ENCODE measurements around the gene UBE2E2.

Gene UBE2E2

DNA sequence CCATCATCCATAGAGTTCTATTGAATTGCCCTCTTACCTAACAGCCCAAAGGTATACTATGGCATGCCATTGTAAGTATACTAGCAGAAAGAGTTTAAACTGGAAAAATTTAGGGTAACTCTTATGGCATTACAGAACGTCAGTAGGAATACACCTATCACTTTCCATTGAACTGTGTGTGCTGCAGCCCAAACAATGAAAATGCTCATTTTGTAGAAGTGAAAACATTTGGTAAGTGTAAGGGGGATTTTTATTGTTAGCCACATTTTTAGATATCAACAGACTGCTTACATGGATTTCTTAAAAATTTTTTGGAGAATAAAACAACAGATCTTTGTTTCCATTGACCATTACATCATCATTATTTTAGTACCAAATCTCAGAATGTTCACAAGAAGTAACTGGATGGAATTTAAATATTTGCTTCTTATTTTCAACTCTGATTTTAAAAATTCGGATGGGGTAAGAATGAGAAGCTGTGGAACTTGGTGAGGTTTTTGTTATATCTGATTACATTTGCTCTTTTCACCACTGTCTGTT lies 245.9 kb downstream of the UBE2E2 start:
- no peak for FAIRE-seq

DNA sequence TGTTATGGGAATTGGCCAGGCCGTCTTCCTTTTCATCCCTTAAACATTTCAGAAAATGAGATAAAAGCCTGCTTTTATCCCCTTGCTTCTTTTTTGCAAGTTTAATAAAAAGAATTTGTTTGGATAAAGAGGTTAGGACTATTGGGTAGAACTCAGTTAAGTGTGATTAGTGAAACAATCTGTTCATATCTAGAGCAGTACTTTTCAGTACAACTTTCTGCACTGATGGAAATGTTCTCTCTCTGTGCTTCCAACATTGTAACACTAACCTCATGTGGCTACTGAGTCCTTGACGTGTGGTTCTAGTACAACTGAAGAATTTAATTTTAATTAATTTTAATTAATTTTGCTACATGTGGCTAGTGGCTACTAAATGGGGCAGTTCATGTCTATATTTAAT lies 246.9 kb downstream of the UBE2E2 start:
- FAIRE-seq: no peak

- no peak for FAIRE-seq
These were observed 247.7 kb downstream of the UBE2E2 start for GRCh38 chr3:23450806-23451205.

DNA sequence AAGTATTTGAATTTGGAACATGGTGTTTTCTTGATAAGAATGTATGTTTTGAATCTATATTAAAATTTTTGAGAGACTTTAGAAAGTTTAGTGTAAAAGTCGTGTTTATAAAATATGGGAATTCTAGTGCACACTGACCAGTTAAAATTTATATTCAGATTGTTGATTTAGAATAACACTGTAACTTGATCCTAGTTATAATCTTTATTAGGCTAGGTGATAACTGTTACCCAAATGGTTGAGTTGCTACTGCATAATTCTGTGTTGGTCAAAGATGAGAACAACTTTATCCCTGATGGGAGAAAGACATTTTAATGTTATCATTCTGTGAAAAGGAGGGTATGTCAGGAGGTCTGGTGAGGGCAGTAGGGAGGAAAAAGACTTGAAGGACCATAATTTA lies 249.3 kb downstream of the UBE2E2 start:
- no peak for FAIRE-seq

- FAIRE-seq: no peak
These were observed 252.0 kb downstream of the UBE2E2 start for GRCh38 chr3:23455084-23455483.

GRCh38 chr3:23455775-23456174 lies 252.6 kb downstream of the UBE2E2 start:
- FAIRE-seq: no peak

GRCh38 chr3:23457697-23458096 lies 254.6 kb downstream of the UBE2E2 start:
- no peak for FAIRE-seq

GRCh38 chr3:23459465-23459864 lies 256.3 kb downstream of the UBE2E2 start:
- no peak for FAIRE-seq

DNA sequence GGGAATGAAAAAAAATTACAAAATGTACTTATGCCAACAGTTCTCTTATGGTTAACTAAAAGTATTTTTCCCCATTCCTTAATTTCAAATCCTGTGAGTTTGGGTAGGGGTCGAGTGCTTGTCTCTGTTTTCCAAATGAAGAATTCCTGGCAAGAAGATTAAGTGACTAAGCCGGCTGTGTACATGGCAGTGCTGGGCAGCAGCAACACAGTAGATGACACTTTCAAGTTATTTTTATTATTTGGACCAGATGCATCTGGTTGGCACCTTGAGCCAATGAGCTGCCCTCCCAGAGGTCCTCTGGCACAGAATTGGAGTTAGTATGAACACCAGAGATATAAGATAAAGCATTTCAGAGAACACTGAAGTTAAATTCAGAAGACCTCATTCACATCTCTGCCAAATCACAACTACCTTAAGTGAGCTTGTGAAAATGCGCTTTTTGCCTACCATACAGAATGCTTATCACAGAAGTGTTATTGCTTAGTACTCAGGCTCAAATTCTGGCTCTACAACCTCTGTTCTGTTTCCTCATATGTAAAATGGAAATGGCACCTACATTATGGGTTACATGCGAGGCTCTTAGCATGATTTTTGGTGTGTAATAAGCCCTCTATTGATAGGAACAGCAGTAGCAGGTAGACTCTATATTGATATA lies 256.9 kb downstream of the UBE2E2 start:
- no peak for FAIRE-seq

DNA sequence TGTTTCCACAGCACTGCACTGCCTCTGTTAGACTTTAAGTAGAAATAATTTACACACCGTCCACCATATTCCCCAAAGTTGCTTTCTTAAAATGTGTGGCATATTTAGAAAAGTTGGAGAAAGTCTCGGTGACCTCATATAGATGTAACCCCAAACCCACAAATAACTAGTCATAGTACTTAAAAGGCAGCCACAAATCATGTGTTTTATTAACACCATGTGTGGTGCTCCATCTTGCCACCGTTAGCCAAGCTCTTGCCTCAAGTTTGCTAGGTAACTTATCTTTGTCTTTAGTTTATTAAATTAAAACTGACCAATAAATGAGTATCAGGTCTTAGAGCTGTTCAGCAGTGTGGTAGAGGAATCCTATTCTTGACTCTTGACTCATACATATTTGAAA lies 257.9 kb downstream of the UBE2E2 start:
- no peak for FAIRE-seq

GRCh38 chr3:23463791-23464190 lies 260.7 kb downstream of the UBE2E2 start:
- no peak for FAIRE-seq

GRCh38 chr3:23465569-23465968 lies 262.4 kb downstream of the UBE2E2 start:
- FAIRE-seq: no peak

GRCh38 chr3:23468203-23468602 lies 265.1 kb downstream of the UBE2E2 start:
- FAIRE-seq: no peak

DNA sequence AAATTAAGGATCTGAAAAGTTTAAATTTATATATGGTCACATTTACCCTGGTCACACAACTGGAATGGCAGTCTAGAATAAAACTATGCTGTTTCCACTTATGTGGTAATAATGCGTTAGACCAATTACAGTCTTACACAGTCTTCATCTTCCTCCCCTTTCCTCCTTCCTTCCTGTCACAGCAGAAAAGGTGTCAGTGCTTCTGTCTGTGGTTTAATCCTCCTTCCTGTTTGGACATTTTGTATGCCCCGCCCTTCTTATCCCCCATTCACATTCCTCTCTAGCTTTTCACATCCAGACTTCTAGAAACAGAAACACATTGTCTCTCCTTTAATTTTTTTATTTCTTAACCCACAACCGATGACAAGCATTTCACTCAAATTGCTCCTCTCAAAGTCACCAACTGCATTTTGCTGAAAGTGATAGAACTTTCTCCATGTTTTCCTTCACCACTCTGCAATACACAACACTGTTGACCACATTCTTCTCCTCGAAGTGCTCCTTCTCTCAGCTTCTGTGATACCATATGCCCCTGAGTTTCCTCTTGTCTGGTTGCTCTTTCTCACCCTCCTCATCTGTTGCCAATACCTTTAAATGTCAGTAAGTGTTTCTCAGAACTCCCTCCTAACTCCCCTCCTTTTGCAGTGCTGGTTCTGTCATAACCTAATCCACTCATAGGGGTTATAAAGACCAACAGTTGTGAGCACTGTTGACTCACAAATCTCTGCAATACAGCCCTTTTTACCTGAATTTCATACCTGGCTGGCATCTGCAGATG lies 271.6 kb downstream of the UBE2E2 start:
- FAIRE-seq: no peak

DNA sequence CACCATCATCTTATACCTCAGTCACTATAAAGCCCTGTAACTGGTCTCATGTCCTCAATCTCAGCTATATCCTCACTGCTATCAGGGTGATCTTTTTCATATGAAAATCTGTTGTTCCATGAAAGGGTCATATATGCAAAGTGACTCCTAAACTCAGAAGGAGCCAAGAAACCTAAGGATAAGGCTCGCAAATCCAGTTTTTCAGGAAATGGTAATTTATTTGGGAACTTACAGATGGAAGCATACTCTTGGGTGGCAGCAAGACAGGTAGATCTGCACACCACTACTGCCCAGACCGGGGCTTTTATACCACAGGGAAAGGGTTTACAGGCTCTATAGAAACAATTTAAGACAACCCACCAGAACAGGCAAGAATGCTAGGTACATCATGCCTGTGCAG lies 272.3 kb downstream of the UBE2E2 start:
- no peak for FAIRE-seq

- FAIRE-seq: no peak
These were observed 275.9 kb downstream of the UBE2E2 start for GRCh38 chr3:23479026-23479425.

- FAIRE-seq: no peak
These were observed 276.6 kb downstream of the UBE2E2 start for GRCh38 chr3:23479615-23480328.

DNA sequence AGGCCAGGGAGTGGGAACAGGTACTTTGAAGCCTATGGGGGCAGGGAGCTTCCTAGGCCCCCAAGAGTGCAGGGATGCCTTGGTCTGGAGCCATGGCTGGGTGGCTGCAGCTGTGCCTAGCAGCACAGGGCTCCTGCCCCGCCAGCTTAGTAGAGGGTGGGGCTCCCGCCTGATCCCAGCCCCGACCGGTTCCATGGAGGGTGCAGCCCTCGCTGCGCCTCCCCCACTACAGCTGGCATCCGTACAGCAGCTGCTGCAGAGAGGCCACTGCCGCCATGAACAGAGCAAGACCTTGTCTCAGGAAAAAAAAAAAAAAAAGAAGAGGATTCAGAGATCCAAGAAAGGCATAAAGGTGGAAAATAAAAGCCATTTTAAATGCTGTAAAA lies 277.2 kb downstream of the UBE2E2 start:
- FAIRE-seq: no peak

- FAIRE-seq: no peak
These were observed 278.0 kb downstream of the UBE2E2 start for GRCh38 chr3:23481011-23481615.

GRCh38 chr3:23481616-23482278 lies 278.6 kb downstream of the UBE2E2 start:
- no peak for FAIRE-seq

DNA sequence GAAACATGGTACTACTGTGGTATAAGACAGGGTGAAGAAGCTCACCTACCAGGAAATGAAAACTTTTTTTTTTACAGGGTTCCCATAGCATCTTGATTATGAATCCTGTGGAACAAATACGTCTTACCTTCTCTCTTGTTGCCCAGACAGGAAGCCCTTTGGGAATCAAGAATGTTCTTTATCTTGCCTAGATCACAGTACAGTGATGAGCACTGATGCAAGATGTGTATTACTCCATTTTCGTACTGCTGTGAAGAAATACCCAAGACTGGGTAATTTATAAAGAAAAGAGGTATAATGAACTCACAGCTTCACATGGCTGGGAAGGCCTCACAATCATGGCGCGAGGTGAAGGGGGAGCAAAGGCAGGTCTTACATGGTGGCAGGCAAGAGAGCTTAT lies 281.3 kb downstream of the UBE2E2 start:
- no peak for FAIRE-seq

DNA sequence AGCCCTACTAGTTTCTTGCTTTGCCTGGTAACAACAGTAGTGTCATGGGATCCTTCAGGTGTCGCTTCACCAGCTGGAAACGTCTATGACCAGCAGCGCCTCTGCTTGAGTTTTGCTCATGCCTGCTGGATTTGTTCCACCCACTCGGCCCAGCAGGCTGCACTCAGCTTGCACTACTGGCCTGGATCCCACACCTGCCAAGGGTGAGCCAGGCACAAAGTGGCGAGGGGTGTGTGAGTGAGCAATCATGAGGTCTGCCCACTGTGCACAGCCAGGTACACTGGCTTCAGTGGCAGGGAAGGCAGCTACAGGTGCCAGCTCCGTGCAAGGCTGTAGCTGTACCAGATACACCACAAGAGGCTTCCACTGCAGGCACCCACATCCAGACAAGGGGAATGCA lies 282.8 kb downstream of the UBE2E2 start:
- no peak for FAIRE-seq

GRCh38 chr3:23487015-23487414 lies 283.9 kb downstream of the UBE2E2 start:
- no peak for FAIRE-seq

All from colon (tissue), 2 donors.